LoVo (cell line): ENCODE measurements around the gene CDH26.

Experiments
- DNase-seq: peaks from one replicate; pipeline ENCODE4 v3.0.0-alpha.2; 2016; ENCODE audit warnings: low spot score

CDH26 gene

DNA sequence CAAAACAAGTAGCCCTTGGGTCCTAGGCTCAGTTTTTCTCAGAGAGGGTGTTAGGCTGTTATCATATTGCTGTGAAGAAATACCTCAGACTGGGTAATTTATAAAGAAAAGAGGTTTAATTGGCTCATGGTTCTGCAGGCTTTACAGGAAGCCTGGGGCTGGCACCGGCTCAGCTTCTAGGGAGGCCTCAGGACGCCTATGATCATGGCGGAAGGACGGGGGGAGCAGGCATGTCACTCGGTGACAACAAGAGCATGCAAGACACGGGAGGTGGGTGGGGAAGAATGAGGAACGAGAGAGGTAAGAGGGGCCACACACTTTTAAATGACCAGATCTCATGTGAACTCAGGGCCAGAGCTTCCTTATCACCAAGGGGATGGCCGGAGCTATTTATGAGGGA is 26.9 kb downstream of the CDH26 start:
- no peak for DNase-seq

DNA sequence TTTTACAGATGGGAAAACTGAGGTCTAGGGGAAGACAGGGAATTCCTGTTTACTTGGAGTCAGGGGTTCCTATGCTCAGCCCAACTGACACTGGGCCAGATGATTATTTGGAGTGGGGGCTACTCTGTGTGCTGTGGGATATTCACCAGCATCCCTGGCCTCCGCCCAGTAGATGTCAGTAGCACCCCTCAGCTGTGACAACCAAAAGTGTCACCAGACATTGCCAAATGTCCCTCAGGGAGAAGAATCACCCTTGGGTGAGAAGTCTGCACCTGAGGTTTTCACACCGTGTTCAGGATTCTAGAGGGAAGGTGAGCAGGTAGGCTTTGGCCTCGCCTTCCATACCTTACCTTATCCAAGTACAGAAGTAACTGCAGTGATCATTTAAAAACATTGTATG is 27.6 kb downstream of the CDH26 start:
- DNase-seq = no peak

- no peak for DNase-seq
Observed at GRCh38 chr20:59987135-59987534, 28.9 kb downstream of the CDH26 start.

GRCh38 chr20:59988141-59988540 is 29.9 kb downstream of the CDH26 start:
- DNase-seq = peak; percentile 63

- DNase-seq = no peak
Observed at GRCh38 chr20:59992526-59993084, 34.4 kb downstream of the CDH26 start.

GRCh38 chr20:59993736-59994430 is 35.7 kb downstream of the CDH26 start:
- DNase-seq = no peak

- DNase-seq = peak; percentile 19
Observed at GRCh38 chr20:59994697-59995122, 36.5 kb downstream of the CDH26 start.

DNA sequence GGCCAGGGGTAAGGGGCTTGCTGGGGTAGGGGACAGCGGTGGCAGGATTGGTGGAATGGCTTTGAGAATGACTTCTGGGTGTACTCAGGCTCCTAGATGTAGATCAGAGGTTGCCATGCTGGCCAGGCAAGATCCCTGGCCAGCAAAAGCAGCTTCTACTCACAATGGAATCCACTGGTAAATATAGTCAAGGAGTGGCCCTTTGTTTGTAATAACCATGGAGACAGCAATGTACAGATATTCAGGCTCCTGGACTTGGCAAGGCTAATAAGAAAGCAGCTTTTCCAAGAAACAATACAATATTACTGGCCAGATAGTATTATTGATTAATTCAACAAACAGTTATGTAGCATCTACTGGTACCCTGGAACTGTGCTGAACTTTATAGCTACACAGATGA is 37.9 kb downstream of the CDH26 start:
- no peak for DNase-seq

- DNase-seq = no peak
Observed at GRCh38 chr20:59997896-59998295, 39.7 kb downstream of the CDH26 start.

DNA sequence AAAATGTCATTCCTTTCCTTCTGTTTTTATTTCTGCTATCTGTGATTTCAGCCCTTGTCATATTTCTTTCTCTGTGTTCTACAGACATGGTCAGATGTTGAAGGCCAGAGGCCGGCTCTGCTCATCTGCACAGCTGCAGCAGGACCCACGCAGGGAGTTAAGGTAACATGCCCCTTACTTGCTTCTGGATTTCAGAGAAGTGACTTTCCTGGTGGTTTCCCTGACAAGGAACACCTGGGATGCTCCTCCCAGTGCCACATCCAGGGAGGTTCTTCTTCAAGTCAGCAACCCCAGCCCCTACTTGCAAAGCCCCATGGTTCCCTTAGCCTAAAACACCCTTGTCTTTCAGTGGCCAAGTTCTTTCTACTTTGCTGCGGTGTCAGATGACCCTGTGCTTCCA is 41.3 kb downstream of the CDH26 start:
- DNase-seq = no peak

GRCh38 chr20:60000271-60001042 is 42.2 kb downstream of the CDH26 start:
- no peak for DNase-seq

- DNase-seq = no peak
Observed at GRCh38 chr20:60001108-60001507, 42.9 kb downstream of the CDH26 start.

DNA sequence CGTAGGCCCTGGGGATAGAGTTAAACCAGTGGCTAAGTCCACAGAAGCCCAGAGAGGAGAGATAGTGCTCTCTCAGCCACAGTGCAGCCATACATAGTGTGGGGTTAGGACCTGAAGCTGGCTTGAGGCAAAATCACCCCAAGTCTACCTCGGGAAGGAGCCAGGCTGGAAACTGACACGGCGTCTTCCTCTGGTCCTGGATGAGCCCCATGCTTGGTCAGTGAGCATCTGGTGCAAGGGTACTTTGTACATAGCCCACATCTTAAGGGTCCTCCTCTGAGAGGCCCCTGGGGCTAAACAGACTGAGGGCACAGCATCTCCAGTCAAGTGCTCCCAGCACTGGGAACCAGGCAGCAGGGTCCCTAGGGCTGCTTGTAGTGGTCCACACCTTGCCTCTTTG is 45.6 kb downstream of the CDH26 start:
- no peak for DNase-seq

DNA sequence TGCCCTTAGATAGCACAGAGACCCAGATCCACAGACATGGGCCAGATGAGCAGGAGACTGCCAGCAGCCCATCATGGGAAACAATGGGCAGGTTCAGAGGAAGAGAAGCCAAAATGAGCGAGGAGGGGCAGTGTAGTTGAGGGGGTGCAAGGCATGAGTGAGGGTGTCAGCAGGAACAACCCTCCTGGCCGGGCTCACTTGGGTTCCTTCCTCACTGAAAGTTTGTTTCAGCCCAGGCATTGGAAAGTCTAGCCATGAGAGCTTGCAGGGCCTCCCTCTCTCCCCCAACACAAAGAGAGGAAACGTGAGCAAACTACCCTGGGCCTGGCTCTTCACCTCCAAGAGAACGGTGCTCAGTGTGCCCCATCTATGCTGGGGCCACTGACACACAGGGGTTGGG is 48.0 kb downstream of the CDH26 start:
- DNase-seq = no peak

DNA sequence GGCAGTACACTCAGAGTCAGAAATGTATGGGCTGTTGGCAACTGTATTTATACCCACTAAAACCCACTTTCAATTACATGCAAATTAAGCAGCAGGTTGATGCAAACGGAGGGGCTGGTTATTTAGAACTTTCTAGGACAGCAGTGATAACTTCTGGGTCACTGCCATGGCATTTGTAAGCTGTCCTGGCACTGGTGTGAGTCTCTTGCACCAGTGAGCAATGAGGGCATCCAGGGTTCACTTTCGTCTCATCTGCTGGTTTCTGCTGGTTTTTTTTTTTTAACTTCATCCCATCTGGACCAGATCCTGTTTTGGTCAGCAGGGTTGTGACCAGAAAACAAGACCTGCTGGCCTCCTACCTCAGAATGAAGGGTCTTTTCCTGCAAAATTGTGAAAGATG is 49.2 kb downstream of the CDH26 start:
- DNase-seq = no peak

DNA sequence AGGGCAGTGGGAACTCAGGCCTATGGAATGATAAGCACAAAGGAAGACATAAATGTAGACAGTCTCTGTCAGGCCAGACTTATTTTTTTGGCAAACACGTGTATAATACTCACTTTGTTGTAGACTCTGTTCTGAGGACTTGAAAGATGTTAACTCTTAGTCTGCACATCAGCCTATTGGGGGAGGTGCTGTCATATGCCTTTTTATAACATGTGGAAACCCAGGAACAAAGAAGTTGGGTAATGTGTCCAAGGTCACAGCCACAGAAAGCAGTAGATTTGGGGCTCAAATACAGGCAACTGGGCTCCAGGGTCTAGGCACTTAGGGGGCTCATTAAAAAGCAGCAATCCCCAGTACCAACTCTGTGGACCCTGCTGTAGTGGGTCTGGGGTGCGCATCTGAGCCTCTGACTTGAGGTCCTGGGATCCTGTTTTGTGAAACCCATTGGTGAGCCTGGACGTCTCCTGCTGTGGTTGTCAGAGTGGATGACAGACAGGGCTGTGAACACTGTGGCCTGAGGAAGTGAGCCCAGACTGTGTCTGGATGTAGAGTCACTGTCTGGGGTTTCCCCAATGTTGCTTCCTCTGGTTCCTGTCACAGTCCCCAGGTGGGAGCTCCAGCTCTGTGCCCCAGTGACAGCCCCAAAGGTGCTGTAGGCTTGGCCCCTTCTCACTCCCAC is 50.0 kb downstream of the CDH26 start:
- DNase-seq = no peak

GRCh38 chr20:60009318-60009717 is 51.1 kb downstream of the CDH26 start:
- no peak for DNase-seq

- DNase-seq = no peak
Observed at GRCh38 chr20:60009826-60010616, 51.8 kb downstream of the CDH26 start.

- DNase-seq = no peak
Observed at GRCh38 chr20:60010689-60011458, 52.7 kb downstream of the CDH26 start.

GRCh38 chr20:60011512-60012507 is 53.6 kb downstream of the CDH26 start:
- no peak for DNase-seq
